Activated gamma-delta T cell treated with Interleukin-2 at 50 U/mL for 16 hours (primary cell): ENCODE data around the gene DNTTIP2.
A peak's percentile ranks its signal among the peaks of the same experiment; 100 is the strongest.
"Not testable (repeated sequence)": the region's sequence is repeated elsewhere in the genome, so short reads cannot be mapped to it uniquely, and the experiment has no call there.

Experiments
- DNase-seq: peaks from one replicate; pipeline ENCODE4 v3.0.0-alpha.2; 2020

Gene DNTTIP2, protein sequence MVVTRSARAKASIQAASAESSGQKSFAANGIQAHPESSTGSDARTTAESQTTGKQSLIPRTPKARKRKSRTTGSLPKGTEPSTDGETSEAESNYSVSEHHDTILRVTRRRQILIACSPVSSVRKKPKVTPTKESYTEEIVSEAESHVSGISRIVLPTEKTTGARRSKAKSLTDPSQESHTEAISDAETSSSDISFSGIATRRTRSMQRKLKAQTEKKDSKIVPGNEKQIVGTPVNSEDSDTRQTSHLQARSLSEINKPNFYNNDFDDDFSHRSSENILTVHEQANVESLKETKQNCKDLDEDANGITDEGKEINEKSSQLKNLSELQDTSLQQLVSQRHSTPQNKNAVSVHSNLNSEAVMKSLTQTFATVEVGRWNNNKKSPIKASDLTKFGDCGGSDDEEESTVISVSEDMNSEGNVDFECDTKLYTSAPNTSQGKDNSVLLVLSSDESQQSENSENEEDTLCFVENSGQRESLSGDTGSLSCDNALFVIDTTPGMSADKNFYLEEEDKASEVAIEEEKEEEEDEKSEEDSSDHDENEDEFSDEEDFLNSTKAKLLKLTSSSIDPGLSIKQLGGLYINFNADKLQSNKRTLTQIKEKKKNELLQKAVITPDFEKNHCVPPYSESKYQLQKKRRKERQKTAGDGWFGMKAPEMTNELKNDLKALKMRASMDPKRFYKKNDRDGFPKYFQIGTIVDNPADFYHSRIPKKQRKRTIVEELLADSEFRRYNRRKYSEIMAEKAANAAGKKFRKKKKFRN

DNA sequence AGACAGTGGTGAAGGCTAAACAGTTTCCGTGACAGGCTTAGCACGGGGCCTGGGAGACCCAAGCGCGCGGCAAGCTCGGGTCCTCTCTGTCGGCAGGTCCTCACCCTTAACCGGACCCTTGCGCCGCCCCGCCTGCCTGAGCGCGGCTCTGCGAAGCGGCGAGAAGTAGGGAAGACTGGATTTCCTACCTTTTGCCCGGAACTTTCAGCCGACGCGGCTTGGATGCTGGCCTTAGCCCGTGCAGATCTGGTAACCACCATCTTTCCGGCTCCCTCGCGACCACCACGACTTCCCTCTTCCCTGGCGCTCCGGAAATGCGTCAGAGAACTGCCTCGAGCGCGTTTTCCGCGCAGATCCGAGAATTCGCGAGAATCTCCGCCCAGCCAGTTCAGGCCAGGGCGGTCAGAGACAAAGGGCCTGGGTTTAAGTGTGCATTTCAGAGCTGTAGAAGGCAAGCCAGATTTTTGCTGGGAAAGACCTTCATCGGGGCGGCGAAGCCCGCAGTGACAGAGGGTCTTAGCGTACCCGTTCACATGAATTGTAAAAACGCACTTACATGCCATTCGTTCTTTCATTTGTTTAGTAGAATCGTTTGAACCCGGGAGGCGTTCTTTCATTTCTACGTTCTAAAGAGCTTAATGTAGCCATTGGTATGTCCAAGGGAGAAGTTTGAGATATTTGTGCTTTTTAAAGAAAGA, at the start of gene DNTTIP2:
DNTTIP2 (minus strand) TSS at position 318 of the 698 bp plus-strand sequence; CDS start at position 260, 58 bp downstream.
- peak; percentile 83 for DNase-seq

- no peak for DNase-seq
Observed at GRCh38 chr1:93925206-93925605, 46.2 kb upstream of the DNTTIP2 start.

- DNase-seq, result no peak
Observed at GRCh38 chr1:93919780-93920179, 40.8 kb upstream of the DNTTIP2 start.

DNA sequence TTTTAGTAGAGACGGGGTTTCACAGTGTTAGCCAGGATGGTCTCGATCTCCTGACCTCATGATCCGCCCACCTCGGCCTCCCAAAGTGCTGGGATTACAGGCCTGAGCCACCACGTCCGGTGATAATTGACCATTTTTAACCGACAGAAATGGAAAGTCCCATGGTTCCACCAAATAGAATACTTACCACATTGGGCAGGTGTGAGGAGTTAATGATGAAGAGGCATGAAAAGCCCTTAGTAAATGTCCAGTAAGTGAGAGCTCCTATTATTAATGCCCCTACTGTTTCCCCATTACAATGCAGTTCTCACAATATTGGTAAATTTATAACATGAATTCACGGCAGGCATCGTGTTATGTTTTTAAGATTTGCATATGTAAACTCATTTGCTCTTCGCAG, 38.3 kb upstream of the DNTTIP2 start:
- no peak for DNase-seq

GRCh38 chr1:93910880-93911279, 31.9 kb upstream of the DNTTIP2 start:
- not testable (repeated sequence) for DNase-seq

- no peak for DNase-seq
Observed at GRCh38 chr1:93910305-93910704, 31.3 kb upstream of the DNTTIP2 start.

DNA sequence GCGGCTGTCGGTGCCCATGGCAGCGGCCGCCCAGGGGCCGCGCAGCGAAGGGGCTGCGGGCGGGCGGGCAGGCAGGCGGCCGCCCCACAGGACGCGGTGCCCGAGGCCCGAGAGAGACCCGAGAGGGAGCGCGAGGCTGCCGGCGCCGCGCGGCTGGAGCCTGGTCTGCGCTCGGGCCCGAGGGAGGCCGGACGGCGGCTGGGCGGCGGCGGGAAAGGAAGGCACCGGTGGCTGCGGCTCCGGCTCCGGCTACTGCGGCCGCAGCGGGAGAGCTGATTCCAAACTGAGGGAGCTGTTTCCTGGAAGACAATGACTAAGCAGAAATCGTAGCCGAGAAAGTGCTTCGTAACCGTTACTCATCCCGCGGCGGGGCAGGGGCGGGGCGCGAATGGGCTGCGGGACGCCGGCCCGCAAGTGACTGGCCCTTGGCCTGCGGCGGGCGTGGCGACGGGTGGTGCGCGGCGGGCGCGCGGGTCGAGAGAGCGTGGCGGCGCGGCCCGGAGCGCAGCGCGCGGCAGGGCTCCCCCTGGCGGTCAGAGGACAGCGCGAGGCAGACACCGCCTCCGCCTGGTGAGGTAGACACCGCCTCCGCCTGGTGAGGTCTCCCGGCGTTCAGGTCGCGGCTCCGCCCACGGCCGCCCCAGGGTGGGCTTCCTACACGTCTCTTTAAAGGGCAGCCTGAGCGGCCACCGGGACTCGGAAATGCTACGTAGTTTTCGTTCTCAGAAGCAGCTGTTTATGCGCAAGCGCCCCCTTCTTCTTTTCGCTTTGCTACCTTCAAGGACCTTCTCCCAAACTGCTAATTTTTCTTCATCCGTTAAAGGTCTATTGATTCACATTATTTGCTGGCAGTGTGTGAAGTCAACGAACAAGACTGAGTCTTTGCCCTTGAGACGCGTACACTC, 30.4 kb upstream of the DNTTIP2 start, which contains the start of gene GCLM:
GCLM (minus strand) TSS at position 285 of the 905 bp plus-strand sequence; CDS start at position 18, 267 bp downstream.
- peak; percentile 91 for DNase-seq

- DNase-seq, result peak; percentile 38
Observed at GRCh38 chr1:93908394-93909145, 29.6 kb upstream of the DNTTIP2 start.

DNA sequence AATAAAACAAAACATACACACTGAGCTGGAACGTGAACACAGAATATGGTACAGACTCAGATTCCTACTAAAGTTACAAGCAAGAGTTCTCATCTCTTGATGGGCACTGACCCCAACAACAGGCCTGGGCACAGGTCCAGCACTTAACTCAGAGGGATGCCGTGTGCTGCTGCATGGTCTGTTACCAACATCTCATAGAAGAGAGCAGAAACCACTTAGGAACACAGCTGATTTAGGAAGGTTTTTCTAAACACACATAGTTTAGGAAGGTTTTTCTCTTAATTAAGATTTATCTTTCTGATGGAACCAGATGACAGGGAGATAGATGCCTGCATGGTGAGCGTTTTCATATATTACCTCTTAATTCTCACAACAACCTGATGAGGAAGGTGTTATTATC, 28.7 kb upstream of the DNTTIP2 start:
- no peak for DNase-seq

- DNase-seq, result no peak
Observed at GRCh38 chr1:93906480-93906879, 27.5 kb upstream of the DNTTIP2 start.

- no peak for DNase-seq
Observed at GRCh38 chr1:93905734-93906133, 26.7 kb upstream of the DNTTIP2 start.

DNA sequence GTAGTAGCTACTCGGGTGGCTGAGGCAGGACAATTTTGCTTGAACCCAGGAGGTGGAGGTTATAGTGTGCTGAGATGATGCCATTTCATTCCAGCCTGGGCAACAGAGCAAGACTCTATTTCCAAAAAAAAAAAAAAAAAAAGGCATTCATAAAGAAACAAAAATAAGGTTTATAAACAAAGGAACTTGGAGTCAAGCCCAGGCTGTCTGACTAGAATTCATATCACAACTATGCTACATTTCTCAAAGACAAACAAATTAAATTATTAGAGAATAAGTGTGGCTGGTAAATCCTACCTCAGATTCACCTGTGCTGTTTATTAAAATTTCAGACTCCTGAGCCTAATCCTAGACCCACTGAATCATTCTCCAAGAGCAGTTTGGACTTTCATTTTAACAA, 26.0 kb upstream of the DNTTIP2 start:
- no peak for DNase-seq

GRCh38 chr1:93904228-93904627, 25.2 kb upstream of the DNTTIP2 start:
- no peak for DNase-seq

DNA sequence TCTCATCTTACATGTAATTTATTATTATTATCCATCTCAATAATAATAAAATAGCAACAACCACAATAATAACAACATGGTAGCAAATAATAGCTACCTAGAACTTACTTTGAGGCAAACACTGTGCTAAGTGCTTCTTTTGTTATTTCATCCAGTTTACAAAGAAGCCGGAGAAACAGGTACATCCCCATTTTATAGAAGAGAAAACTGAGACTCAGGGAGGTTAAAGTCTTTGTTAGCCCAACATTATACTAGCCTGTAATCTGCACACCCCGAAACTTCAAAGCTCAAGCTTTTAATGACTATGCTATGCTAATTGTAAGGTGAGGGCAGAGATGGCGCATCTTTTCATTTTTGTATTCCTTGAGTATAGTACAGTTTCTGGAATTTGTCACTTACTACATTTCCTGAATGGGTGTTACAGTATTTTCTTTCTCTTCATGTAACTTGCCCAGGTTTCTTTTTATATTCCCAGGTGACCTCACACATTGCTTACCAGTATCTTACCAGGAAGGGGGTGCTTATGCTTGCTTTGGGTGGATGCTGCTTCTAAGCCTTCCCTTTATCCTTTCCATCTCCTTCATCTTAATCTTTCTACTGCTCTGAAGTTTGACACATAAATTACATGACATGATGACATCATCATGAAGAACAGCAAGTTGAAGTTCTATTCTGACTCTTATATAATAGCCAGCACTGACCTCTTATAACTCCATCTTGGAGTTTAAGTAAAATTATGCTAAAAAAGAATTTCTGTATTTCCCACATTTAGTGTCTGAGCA, 21.9 kb upstream of the DNTTIP2 start:
- no peak for DNase-seq

DNA sequence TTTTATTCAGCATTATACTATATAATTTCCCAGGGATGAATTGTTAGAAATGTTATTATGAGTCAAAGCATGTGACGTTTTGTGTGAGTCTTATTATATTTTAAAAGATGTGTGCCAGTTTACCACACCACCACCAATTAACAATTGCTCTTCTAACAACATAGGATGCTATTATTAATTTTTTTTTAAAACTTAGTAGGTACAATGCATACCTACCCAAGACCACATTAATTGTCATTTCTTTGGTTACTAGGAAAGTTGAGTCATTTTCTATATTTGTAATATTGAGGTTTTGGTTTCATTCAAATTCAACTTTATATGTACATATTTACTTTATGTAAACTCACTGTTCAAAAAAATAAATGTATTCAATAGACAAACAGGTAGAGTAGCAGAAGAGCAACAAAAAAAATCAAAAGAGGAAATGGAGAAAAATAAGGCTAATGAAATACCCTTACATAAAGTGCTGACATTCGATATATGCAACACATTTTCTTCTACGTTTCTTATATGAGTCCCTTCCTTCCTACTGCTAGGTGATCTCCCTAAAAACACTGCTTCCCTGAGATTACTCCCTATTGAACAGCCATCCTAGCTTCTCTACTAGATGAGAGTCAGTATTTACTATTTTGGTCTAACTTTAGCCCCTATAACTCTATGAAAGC, 20.7 kb upstream of the DNTTIP2 start:
- DNase-seq, result no peak

GRCh38 chr1:93888900-93889299, 9.9 kb upstream of the DNTTIP2 start:
- DNase-seq, result no peak

- DNase-seq, result no peak
Observed at GRCh38 chr1:93882269-93882668, 3.3 kb upstream of the DNTTIP2 start.

DNA sequence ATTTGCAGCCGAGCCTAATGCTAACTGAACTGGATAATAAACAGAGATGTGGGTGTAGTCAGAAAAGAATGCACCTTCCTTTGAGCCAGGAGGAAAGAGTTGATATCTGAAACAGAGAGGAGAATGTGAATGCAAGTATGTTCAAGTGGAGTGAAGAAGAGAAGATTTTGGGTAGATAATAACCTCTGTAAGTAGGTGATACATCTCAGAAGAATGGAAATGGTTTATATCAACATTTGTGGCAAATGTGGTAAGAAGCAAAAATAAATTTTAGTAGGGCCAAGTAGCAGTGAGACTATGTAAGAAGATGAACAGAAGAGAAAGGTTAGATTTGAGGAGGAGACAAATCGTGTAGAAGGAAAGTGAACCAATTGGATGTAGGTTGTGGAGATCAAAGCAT, 1.7 kb upstream of the DNTTIP2 start:
- DNase-seq, result no peak

- peak; percentile 63 for DNase-seq
Observed at GRCh38 chr1:93878501-93878888, 511 bp downstream of the DNTTIP2 start.

DNA sequence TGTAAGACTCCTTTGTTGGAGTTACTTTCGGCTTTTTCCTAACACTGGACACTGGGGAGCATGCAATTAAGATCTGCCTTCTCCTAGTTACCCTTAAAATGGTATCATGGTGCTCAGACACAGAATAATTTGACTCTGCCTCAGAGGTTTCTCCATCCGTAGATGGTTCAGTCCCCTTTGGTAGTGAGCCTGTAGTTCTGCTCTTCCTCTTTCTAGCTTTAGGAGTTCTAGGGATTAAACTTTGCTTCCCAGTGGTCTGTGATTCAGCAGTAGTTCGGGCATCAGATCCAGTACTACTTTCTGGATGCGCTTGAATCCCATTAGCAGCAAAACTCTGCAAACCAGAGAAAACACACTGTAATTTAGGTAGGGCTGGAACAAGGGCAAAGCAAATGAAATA, 1.5 kb downstream of the DNTTIP2 start:
- DNase-seq, result no peak
